HuH-7.5 (cell line): ENCODE measurements around the gene NRSN1.
"Not testable (repeated sequence)": the region's sequence is repeated elsewhere in the genome, so short reads cannot be mapped to it uniquely, and the experiment has no call there.

Experiments used
- DNase-seq: peaks from one replicate; pipeline ENCODE4 v3.0.0; 2011; ENCODE audit warnings: low spot score

Gene NRSN1

GRCh38 chr6:24142733-24143132 lies 16.7 kb downstream of the NRSN1 start:
- not testable (repeated sequence) for DNase-seq

GRCh38 chr6:24145690-24146131 lies 19.7 kb downstream of the NRSN1 start:
- DNase-seq, result no peak

DNA sequence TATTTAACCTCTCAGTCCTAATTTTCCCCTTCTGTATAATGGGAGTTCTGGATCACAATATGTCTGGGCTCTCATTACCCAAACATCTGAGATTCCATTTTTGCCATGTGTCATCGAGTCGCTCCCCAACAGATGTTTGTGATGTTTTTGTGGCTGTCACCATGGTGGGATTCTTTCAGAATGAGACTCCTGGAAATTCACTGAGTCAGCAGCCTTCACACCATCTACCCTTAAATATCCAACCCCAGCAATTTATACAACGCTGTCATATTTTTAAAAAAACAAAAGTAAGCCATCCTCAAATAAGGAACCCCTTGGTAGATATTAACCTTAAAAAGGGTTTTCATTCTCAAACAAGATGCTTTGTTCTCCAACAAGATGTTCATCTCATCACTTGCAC lies 20.9 kb downstream of the NRSN1 start:
- DNase-seq, result no peak

GRCh38 chr6:24147511-24148153 lies 21.6 kb downstream of the NRSN1 start:
- no peak for DNase-seq

GRCh38 chr6:24148154-24148570 lies 22.1 kb downstream of the NRSN1 start:
- no peak for DNase-seq

DNA sequence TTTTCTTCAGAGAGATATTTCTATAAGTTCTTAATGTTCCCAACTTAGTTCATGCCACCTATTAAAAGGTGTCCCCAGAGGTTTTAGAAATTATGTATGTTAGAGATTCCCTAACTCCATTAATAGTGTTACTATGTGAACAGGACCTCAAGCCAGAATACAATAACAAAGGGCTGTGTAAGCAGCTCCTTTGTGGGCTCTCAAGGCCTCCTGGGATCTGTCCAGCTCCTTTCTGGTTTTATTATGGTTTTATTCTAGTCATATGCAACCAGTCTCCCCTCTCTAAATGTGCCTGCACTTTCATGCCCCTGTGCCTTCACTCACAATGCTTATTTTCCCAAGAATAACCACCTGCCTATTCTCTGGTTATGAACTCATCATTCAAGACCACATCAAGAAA lies 22.7 kb downstream of the NRSN1 start:
- no peak for DNase-seq

DNA sequence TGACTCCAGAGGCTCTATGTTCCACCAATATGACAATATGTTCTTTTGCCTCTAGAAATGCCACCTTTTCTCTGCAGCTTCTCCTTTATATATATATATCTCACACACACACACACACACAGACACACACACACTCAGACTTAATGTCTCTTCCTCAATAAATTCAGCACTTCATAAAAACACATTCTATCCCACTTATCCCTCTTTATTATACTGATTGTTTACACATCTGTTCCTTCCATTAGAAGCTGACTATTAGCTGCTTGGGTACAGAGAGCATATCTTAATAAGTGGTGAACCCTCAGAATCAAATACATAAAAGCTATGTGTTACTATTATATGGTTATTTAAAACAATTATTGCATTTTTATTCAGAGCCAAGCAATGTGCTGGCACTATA lies 23.3 kb downstream of the NRSN1 start:
- DNase-seq, result no peak

DNA sequence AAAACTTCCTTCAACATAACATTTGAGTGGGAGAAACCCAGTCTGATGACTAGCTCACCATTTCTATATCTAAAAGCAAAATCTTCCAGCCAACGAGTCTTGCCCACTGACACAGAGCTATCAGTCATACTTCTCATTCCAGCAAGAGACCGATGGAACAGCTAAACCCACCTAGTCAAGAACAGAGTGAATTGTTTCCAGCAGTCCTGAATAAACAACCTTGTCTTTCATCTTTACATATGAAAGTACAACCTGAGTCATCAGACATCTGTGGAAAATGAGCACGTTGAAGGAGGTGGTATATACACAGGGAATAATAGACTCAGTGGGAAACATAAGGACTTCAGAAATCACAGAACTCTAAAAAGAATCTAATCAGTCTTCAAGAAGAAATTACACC lies 23.8 kb downstream of the NRSN1 start:
- no peak for DNase-seq

- no peak for DNase-seq
Measured at GRCh38 chr6:24152014-24152413, 26.0 kb downstream of the NRSN1 start.

DNA sequence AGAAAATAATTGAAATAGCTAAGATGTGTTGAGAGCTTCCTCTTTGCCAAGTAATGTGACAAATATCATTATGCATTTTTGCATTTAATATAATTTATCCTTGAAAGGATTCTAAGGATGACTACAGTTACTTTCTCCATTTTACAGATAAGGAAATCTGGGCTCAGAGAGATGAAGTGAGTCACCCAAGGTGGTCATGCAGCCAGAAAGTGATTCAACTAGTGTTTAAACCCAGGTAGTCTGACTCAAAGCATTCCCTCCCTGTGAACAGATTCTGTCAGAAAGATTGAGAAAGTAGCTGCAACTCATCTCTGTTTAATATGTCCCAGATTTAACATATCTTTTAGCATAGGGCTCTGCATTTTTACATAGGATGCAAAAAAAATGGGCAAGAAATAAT lies 28.1 kb downstream of the NRSN1 start:
- DNase-seq, result no peak

DNA sequence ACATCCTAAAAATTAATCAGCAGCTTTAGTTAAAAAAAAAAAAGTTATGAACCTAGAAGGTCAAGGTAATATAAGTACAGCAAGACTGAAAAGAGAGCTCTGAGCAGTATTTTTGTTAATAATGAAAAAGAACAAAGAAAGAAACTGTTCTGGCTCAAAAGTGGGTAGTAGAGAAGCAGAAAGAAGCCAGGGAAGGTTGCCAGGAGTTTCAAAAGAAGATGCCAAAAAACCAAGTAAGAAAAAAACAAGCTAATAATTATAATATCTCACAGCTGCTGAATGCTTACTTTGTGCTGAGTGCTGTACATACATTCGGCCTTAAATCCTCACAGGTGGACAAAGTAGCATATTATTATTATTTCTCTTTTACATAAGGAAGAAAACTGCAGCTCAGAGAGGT lies 31.9 kb downstream of the NRSN1 start:
- DNase-seq, result no peak

DNA sequence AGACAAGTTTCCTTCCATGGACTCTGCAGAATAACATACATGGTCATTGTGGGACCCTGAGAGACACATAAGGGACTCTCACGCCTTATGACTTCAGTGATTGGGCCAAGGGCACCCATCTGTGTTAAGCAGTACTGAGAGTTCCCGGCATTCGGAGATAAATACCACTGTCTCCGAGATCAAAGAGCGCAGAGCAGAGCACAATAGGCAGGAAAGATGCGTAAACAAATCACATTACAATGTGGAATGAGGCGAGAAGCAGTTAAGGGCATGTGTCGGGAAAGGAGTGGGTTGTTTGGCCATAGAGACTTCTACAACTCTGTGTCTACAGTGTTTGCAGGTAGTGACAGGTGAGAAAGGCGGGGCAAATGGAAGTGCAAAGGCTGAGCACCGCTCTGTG lies 57.6 kb downstream of the NRSN1 start:
- DNase-seq, result no peak

GRCh38 chr6:24186349-24186748 lies 60.3 kb downstream of the NRSN1 start:
- no peak for DNase-seq

DNA sequence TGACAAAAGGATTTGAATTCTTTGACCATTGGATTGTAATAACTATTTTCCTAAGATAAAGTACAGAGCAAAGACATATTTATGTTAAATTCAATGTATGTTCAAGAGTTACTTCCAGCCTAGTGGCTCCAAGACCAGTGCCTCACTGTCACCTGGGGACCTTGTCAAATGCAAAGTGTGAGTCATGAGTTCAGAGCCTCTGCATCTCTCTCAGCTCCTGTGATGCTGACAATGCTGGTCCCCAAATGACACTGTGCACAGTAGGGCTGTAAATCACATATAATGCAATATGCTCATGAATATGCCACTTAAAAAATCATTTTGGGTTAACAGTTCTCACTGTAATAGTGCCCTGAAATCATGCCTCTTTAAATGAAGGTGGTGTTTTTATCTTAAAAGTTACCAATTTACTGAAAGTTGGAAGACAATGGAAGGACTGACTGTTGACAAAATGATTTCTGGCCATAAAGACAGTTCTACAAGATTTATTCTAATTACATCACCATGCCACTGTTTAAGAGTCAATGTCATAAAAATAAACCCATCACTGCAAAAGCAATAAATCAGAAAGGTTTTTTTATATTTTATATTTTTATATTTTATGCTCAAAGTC lies 62.1 kb downstream of the NRSN1 start:
- DNase-seq, result no peak

- no peak for DNase-seq
Measured at GRCh38 chr6:24188578-24189080, 62.6 kb downstream of the NRSN1 start.

DNA sequence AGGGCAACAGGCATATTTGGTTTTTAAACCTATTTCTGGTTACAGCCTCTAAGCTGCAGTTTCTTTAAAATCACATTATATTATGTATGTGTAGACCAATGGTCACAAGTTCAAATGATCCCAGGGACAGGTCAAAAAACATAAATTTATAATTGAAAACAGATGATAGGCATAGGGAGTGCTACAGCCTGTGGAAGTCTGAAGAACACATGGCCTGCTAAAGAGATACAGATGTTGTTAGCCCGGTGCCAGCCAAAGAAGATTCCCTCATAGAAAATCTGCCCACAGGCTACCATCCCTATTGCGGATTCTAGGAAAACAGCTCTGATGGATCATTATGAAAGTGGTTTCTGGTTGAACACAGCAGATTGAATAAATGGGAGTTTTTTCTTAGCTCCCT lies 65.3 kb downstream of the NRSN1 start:
- DNase-seq, result no peak

DNA sequence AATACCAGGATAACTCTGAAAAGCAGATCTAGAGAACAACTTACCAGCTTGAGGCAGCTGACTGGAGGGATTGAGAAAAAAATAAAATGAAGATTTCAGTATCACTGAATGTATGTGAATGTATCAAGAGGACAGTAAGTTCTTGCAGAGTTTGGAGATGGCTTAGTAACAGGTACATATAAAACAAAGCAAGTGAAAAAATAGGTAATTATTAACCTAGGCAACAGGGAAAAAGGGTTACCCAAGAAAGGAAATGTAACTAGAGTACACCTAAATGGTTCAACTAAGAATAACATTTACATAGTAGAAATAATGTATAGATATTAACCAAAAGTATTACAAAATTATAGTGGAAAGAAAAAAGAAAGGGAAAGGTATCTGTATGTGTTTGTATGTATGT lies 67.3 kb downstream of the NRSN1 start:
- DNase-seq, result no peak

DNA sequence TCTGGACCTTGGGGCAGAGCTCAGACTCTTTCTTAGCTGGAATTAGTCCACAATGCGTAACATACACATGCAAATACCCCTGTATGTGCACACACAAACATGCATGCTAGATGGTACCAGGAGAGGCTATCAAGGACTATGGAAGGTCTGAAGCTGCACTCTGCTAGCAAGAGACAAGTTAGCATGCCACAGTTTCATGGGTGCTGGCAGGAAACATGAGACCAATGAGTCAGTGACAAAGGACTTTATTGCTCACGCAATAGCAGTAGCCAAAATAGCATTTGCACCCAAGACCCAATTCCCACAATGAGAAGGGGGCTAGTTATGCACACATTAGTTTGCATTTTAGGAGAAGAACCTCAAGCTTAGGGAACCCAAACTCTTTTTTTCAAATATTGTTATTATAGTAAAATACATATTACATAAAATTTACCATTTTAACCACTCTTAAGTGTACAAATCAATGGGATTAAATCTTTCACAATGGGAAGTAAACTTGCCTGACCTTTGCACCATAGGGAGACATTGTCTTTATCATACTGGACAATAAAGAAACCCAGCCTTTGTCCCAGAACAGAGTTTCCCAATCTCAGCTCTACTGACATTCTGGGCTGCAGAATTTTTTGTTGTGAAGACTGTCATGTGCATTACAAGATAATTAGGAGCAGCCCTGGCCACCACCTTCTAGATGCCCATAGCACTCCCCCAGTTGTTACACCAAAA lies 69.1 kb downstream of the NRSN1 start:
- no peak for DNase-seq

DNA sequence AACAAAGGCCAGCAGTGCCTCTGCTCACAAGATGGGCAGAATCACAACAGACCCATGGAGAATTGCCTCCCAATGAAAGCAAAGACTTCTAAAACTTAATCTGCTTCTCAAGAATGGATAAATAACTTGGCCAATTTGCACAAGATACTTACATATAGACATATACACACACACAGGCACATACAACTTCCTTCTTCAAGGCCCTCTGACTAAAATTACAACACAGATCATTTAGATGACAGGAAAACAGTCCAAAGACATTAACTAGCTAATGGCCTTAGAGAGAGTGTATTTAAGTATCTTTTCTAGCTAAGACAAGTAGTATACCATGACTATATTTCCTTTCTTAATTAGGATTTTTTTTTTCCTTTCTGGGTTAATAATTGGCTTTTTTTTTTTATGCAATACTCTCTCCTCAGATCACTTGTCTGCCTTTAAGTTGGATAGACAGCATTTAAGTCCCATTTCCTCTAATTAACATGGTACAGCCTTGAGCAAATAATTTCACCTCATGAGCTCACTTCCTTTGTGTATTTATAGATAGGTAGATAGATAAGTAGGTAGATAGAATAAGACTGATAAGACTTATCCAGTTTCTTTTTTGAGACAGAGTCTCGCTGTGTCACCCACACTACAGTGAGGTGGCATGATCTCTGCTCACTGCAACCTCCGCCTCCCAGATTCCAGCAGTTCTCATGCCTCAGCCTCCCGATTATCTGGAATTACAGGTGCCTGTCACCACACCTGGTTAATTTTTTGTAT lies 70.0 kb downstream of the NRSN1 start:
- no peak for DNase-seq
